COLO829 (cell line): ENCODE results near the gene RASGRP4.
"Not testable (repeated sequence)": the region's sequence is repeated elsewhere in the genome, so short reads cannot be mapped to it uniquely, and the experiment has no call there.

ENCODE experiments used
- DNase-seq: peaks from one replicate; pipeline ENCODE4 v3.0.0; 2012; ENCODE audit warnings: low spot score

The RASGRP4 gene

DNA sequence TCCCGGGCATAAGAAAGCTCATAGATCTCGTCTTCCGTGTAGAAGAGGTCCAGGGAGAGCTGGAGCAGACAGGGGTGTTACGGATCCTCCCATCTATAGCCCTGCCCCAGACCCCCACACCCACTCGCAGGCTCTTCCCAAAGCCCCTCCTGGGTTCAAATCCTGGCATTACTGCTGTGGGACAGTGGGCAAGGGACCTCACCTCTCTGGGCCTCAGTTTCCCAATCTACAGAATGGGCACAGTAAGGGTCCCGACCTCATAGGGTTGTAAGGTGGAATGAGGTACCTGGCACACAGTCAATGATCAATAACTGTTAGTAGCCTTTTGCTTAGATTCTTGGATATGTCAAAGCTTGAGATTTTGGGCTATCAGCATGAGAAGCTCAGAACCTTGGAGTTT, 12.6 kb downstream of the RASGRP4 start:
- DNase-seq: no peak

DNA sequence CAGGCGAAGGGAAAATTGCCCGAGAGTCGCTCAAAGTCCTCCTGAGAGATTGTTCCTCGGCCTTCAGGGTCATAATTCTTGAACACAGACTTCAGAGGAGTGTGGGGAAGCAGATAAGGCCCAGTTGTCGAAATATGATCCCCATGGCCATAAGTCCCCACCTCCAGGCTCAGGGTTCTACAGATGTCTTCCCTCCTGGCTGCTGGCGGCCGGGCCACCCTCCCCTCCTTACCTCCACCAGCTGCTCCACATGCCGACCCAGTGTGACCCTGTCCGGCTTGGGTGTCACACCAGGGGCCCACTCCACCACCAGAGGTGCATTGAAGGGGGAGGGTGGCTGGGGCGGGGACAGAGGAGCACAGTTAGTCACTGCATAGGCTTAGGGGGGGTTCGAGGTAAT, 13.1 kb downstream of the RASGRP4 start:
- no peak for DNase-seq

DNA sequence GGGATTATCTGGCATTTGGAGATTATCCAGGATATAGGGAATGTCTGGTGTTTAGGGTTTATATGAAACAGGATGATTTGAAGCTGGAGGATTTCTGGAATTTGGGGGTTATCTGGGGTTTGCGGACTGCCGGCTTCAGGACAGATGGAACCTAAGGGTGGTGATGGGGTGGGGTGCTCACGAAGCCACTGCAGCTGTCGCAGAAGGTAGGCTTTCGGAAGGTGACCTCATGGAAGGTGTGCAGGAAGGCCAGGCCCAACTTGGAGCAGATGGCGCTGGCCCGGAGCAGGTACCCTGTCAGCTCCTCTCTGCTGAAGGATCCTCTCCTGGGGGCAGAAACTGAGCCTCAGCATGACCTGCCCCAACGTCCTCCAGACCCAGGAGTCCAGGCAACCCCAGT, 13.5 kb downstream of the RASGRP4 start:
- no peak for DNase-seq

DNA sequence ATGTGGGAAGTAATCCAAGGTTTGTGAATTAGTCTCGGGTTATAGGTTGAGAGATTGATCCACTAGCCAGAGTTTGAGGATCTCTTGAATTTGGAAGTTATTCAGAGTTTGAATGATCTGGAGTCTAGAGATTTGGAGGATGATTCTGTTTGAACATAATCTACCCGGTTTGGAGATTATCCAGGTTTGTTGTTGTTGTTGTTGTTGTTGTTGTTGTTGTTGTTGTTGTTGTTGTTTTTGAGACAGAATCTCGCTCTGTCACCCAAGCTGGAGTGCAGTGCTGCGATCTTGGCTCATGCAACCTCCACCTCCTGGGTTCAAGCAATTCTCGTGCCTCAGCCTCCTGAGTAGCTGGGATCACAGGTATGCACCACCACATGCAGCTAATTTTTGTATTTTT, 14.1 kb downstream of the RASGRP4 start:
- not testable (repeated sequence) for DNase-seq

DNA sequence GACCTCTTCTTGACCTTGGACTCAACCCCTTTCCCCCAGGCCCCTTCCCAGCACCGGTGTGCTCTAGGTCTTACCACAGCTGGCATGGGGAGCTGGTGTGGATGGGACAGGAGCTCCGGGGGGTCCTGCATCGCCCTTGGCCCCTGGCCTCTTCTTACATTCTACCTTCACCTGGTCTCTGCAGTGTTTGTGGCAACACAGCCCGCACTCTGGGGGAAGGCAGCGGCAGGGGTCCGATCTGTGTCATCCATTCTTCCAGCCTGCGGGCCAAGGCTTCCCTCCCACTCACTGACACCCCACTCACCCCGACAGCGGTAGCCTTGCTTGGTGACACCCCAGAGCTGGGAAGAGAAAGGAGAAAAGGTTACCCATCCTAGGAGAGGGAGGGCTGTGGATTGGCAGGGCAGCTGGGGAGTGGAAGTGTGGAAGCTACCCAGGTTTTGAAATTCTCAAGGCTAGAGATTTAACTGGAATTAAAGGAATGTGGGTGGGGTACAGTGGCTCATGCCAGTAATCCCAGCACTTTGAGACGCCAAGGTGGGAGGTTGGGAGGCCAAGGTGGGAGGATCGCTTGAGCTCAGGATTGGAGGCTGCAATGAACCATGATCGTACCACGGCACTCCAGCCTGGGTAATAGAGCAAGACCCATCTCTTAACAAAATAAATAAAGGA, 14.8 kb downstream of the RASGRP4 start:
- no peak for DNase-seq

DNA sequence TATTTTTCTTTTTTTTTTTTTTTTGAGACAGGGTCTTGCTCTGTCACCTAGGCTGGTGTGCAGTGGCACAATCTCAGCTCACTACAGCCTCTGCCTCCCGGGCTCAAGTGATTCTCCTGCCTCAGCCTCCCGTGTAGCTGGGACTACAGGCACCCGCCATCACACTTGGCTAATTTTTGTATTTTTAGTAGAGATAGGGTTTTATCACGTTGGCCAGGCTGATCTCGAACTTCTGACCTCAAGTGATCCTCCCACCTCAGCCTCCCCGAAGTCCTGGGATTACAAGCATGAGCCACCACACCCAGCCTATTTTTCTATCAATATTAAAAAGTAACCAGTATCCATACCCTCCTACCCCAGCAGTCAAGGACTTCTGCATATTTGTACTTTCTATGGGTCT, 15.6 kb downstream of the RASGRP4 start:
- DNase-seq: not testable (repeated sequence)

DNA sequence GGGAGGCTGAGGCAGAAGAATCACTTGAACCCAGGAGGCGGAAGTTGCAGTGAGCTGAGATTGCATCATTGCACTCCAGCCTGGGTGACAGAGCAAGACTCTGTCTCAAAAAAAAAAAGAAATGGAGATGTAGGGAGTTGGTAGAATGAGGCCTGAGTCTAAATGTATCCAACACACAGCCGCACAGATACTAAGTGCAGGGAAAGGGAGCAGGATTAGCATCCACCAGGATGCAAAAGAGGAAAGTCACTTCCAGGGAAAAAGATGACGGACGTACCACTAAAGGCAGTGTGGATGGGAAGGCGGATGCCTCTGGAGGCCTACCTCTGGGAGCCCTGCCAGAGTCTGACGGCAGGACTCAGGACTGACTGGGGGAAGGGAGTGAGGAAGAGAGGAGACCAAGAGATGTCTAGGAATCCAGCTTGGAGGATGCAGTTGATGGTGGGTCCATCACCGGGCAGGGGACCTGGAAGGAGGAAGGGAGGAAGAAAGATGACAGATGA, 16.3 kb downstream of the RASGRP4 start:
- DNase-seq: no peak

DNA sequence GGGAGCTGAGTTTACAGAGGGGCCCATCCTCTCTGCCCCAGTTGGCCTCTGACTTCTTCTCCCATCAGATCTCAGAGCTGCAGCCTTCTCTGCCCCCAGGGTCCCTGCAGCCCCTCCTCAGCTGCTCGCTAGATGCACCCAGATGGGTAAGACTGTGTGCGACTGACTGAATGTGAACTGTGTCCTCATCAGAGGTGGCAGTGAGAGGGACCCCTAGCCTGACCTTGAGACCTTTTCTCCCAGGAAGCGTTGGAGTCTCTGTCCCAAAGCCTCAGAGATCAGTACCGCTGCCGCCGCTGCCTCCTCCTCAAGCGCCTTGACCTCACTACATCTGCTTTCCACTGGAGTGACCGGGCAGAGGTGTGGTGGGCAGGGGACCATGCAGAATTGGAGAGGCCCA, 20.7 kb downstream of the RASGRP4 start:
- no peak for DNase-seq

DNA sequence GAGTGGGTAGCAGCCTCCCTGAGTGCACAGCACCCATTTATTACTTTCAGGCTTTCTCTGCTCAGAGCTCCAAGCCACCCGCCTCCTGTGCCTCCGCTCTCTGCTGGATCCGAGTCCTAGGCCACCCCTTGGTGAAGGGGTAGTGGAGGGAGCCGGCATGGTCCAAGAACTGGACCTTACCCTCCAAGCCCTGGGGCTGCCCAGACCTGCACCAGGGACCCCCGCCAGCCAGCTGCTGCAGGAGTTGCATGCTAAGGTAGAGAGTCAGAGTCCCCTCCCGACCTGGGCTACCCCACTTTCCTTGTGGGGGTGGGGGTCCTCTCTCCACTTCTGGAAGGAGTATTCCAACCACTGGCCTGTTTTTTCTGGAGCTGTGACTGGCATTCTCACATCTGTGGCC, 21.2 kb downstream of the RASGRP4 start:
- DNase-seq: no peak

DNA sequence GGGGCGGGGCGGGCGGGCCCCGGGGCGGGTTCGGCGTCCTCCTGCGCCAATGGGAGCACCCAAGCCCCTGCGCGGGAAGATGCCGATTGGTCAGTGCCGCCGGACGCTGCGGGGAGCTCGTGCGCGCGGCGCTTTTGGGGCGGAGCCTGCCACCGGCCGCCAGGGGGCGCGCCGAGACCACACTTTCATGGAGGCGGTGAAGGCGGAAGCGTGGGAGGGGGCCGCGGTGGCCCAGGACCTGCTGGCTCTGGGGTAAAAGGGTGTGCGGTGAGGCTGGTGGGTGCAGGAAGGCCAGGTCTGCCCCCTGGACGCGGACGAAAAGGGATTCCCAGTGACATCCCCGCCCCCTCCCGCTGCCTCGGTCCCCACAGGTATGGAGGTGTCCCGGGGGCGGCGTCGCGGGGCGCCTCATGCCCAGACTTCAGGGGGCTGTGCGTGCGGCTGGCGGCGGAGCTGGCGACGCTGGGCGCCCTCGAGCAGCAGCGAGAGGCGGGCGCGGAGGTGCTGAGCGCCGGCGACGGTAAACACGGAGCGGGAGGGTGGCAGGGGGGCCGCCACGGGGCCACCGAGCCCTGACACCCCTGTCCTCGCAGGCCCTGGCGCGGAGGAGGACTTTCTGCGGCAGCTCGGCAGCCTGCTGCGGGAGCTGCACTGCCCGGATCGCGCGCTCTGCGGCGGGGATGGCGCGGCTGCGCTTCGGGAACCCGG, 22.9 kb downstream of the RASGRP4 start, which contains the start of gene FAM98C:
TSS of gene FAM98C (plus strand) at position 127 of the 708 bp plus-strand sequence. CDS start at position 188, 61 bp downstream.
- peak; percentile 99 for DNase-seq

DNA sequence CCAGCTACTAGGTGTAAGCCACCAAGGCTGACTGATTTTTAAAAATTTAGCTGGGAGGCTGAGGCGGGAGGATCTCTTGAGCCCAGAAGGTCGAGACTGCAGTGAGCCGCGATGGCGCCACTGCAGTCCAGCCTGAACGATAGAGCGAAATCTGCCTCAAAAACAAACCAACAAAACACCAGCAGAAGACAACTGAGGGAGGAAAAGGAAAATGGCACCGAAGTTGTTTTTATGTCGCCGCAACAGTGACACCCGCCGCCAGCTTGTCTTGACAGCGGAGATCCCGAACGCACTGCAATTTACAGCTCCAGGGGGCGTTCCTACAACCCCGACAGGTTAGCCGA, 23.4 kb downstream of the RASGRP4 start:
- no peak for DNase-seq

DNA sequence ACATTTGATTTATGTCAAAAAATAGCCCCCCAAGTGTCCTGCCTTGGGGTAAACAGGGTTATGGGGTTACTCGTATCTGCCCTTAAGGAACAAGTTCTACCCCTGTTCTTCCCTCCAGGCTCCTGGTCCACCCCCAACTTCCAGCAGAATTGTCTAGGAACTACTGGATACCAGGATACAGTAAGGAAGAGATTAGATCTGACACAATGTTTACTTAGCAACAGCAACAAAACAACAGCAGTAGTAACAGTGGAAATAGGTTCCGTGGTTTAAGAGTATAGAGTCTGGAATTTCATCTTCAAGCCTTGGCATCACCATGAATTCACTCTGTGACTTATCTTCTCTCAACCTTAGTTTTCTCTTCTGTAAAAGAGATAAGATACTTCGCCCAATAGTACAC, 24.9 kb downstream of the RASGRP4 start:
- DNase-seq: no peak

DNA sequence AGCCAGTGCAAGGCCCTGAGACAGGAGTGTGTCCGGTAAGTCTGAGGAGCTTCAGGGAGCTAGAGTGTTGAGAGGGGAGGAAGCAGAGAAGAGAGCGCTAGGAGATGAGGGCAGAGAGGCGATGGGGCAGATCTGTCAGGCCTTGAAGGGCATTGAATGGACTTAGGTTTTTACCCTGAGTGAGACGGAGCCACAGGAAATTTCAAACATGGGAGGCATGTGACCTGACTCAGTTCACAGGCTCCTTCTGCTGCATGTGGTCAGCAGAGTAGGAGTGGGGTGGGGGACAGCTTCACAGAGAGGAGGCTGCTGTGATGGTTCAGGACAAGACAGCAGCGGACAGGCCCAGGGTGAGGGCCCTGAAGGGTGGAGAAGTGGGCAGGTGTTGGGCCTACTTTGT, 25.7 kb downstream of the RASGRP4 start:
- DNase-seq: no peak

DNA sequence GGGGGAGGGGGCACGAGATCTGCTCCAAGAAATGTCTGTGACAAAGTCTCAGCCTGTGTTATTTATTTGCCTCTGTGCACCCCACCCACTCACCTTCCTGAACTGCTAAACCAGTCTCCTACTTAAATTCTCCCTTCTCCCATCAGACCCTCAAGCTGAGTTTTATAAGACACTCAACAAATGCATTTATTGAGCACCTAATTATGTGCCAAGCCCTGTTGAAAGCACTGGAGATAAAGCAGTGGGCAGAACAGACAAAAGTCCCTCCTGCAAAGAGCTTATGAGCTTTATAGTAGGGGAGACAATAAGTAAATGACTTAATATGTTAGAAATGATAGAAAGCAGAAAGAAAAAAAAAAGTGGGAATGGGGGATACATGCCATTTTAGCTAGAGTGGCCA, 26.5 kb downstream of the RASGRP4 start:
- DNase-seq: no peak

DNA sequence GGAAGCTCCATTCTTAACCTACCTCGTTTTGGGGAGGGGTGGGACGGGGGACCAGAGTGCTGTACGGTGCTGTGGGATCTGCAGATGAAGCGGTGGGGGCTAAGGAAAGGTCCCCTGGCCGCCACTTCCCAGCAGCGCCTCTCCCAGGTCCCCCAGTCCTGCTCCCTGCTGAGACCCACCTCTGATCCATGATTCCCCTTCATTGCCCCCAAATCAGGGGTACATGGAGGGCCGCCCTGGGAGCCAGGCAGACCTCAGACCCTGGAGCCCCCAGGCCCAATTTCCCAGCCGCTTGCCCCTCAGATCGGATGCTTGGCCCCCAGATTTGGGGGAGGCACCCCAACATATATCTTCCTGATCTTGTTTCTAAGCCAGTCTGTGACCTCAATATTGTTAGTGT, 26.9 kb downstream of the RASGRP4 start:
- DNase-seq: no peak

DNA sequence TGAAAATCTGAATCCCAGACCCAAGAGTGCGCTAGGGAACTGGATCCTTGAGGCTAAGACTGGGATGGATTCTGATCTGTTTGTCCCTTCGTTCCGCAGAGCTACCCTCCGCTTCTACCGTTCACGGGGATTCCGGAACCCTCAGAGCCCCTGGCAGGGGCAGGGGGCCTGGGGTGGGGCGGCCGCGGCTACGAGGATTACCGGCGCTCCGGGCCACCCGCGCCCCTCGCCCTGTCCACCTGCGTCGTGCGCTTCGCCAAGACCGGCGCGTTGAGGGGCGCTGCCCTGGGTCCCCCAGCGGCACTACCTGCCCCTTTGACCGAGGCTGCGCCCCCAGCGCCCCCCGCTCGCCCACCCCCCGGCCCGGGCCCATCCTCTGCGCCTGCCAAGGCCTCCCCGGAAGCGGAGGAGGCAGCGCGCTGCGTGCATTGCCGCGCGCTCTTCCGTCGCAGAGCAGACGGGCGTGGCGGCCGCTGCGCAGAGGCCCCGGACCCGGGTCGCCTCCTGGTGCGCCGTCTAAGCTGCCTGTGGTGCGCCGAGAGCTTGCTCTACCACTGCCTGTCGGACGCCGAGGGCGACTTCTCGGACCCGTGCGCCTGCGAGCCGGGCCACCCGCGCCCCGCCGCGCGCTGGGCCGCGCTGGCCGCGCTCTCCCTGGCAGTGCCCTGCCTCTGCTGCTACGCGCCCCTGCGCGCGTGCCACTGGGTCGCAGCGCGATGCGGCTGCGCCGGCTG, 30.5 kb downstream of the RASGRP4 start:
- no peak for DNase-seq

DNA sequence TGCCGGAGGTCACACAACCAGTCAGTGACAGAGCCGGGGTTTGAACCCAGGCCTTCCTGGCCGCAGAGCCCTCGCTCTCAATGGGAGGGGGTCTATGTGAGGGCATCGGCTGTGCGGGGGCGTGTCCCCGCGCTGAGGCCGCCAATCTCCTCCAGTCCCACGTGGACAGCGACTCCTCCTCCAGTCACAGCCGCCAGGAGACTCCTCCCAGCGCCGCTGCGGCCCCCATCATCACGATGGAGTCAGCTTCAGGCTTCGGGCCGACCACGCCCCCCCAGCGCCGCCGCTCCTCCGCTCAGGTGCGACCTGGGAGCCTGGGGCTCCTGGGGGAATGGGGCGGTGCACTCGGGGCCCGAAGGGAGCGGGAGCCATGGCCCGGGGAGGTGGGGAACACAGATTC, 31.5 kb downstream of the RASGRP4 start:
- no peak for DNase-seq

DNA sequence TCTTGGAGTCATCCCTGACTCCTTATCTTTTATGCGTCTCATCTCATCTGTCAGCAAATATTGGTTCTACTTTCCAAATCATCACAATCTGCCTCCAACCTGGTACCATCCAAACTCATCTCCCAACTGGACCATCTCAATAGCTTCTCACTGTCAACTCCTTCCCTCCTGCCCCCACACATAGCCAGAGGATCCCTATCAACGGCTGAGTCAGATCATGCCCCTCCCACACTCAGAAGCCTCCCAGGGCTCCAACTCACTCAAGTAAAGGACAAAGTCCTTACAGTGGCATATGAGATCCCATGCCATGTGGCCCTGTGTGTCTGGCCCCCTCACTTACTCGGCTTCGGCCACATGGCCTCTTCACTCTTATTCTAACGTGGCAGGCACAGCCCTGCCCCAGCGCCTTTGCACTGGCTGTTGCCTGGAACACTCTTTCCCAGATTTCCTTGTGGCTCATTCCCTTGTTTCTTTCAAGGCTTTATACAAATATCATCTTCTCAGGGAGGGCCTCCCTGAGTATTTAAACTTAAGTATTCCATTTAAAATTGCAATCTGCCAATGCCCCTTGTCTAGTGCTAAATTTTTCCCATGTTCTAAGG, 33.2 kb downstream of the RASGRP4 start:
- no peak for DNase-seq

DNA sequence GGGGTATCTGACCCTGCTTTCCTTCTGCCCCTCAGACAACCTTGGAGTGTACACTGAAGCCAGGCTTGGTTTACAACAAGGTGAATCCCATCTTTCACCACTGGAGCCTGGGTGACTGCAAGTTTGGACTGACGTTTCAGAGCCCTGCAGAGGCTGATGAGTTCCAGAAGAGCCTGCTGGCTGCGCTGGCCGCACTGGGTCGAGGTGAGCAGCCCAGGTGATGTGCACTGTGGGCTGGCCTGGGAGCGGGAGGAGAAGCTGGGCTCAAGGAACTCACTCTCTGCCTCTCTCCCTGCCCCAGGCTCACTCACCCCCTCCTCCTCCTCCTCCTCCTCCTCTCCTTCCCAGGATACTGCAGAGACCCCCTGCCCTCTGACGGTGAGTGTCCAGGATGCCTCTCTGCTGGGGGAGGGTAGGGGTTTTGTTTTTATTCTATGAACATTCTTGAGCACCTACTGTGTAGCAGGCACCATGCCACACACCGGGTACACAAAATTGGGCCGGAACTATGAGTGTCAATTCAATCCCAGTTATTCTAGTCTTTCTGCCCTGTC, 34.0 kb downstream of the RASGRP4 start:
- DNase-seq: no peak

DNA sequence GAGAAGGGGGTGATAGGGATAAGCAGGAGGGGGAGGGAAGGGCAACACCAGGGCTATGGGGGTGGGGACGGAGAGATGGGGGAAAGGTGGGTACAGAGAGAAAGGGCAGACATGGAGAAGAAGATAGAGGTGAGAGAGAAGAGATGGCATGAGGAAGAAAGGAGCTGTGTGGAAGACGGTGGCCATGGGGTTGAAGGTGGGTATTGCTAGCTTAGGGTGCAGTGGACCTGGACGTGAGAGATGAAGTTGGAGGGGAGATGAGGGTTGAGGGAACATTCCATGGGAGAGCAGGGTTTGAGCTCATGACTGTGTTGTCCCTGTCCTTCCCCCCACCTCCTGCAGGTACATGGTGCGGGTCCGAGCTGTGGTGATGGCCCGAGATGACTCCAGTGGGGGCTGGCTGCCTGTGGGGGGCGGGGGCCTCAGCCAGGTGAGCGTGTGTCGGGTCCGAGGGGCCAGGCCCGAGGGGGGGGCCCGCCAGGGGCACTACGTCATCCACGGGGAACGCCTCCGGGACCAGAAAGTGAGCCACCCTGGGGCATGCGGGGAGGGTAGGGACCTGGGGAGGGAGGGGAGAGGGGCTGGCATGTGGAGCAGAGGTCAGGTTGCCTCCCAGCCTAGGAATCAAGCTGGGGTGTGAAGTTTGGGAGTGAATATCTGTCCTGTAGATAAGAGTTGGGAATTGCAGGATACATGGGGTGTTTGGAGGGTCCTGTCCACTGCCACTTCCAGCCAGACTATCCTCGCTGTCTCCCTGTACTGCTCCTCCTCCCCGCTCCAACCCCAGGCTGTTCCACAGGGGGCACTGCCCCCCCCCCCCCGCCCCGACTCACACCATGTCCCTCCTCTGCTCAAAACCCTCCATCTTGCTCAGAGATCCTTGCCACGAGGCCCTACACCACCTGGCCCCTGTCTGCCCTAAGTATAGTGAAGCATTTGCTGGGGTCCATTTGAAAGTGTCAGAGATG, 35.8 kb downstream of the RASGRP4 start:
- no peak for DNase-seq
